ENCODE measurements around the gene LRRC45.
A peak's percentile ranks its signal among the peaks of the same experiment; 100 is the strongest.

LRRC45 gene

GRCh38 chr17:82046903-82047302 lies 23.8 kb downstream of the LRRC45 start:
- Histone ChIP-seq H3K18ac (ENCODE audit: low read length) (no peak overlapping the region), H2BK120ac (ENCODE audit: low read depth, low read length) (no peak overlapping the region), H3K4me1 (ENCODE audit: control insufficient read depth in 2 of 2, insufficient read depth in 1 of 2, low read depth in 1 of 2, low read length in 2 of 2) (peaks cover 3 to 4% of the 10 kb centered on the region in 2 donors), H3K23ac (ENCODE audit: low read depth, low read length, poor library complexity) (no peak overlapping the region), H2BK15ac (ENCODE audit: low read length) (no peak overlapping the region), H3K27me3 (ENCODE audit: control insufficient read depth in 3 of 3, insufficient read depth in 3 of 3, low read depth in 1 of 3, low read length in 3 of 3) (no peaks in the 10 kb centered on the region), H4K8ac (ENCODE audit: low read depth, low read length) (no peak overlapping the region), H3K14ac (ENCODE audit: low read length) (no peak overlapping the region), H2AFZ (ENCODE audit: low read length) (no peak overlapping the region), H3K36me3 (replicated peaks in 1 of 2; ENCODE audit: control insufficient read depth in 2 of 2, insufficient read depth in 2 of 2, low read length in 2 of 2) (peaks cover 26 to 31% of the 10 kb centered on the region in 2 donors), H3K4me2 (ENCODE audit: insufficient read depth, low read length, poor library complexity, severe bottlenecking) (no peak overlapping the region), H2BK5ac (ENCODE audit: low read length) (no peak overlapping the region), H3K9me3 (replicated peaks in 1 of 2; ENCODE audit: control insufficient read depth in 2 of 2, insufficient read depth in 1 of 2, low read depth in 1 of 2, low read length in 2 of 2) (no peaks in the 10 kb centered on the region), H4K91ac (ENCODE audit: low read depth, low read length, poor library complexity) (no peak overlapping the region), H2AK5ac (ENCODE audit: low read depth, low read length) (no peak overlapping the region), H3K9ac (ENCODE audit: low read depth, low read length, poor library complexity) (no peak overlapping the region), H3K4ac (ENCODE audit: low read length) (no peak overlapping the region), H3K27ac (replicated peaks; ENCODE audit: low read length) (no peak overlapping the region), H2BK12ac (ENCODE audit: low read length) (no peak overlapping the region), H3K4me3 (ENCODE audit: low read length in 2 of 2) (no peak overlapping the region), H3K79me1 (ENCODE audit: low read depth, low read length) (peaks cover 13% of the 10 kb centered on the region)
- no CpG with 5 or more reads among the region's 21 CpGs for WGBS, 2 donors (ENCODE audit: extremely low coverage in 2 of 2, insufficient read length in 2 of 2, insufficient replicate concordance in 1 of 2)
- no peak for DNase-seq (ENCODE audit: low spot score)

GRCh38 chr17:82047379-82047778 lies 24.3 kb downstream of the LRRC45 start:
- peak overlapping the region; percentile 50 for H3K23ac ChIP-seq (ENCODE audit: low read depth, low read length, poor library complexity)
- no peaks in the 10 kb centered on the region for H3K27me3 ChIP-seq (ENCODE audit: control insufficient read depth in 3 of 3, insufficient read depth in 3 of 3, low read depth in 1 of 3, low read length in 3 of 3)
- no peak for DNase-seq (ENCODE audit: low spot score)
- no peak overlapping the region for H3K4me2 ChIP-seq (ENCODE audit: insufficient read depth, low read length, poor library complexity, severe bottlenecking)
- H2BK5ac ChIP-seq (ENCODE audit: low read length) = no peak overlapping the region
- no peak overlapping the region for H2AK5ac ChIP-seq (ENCODE audit: low read depth, low read length)
- no peak overlapping the region for H3K27ac ChIP-seq (replicated peaks; ENCODE audit: low read length)
- H3K4me1 ChIP-seq (ENCODE audit: control insufficient read depth in 2 of 2, insufficient read depth in 1 of 2, low read depth in 1 of 2, low read length in 2 of 2) = peaks cover 3 to 4% of the 10 kb centered on the region in 2 donors
- peaks cover 15% of the 10 kb centered on the region for H3K79me1 ChIP-seq (ENCODE audit: low read depth, low read length)
- H2BK15ac ChIP-seq (ENCODE audit: low read length) = no peak overlapping the region
- no peak overlapping the region for H4K91ac ChIP-seq (ENCODE audit: low read depth, low read length, poor library complexity)
- no peaks in the 10 kb centered on the region for H3K9me3 ChIP-seq (replicated peaks in 1 of 2; ENCODE audit: control insufficient read depth in 2 of 2, insufficient read depth in 1 of 2, low read depth in 1 of 2, low read length in 2 of 2)
- no peak overlapping the region for H2BK12ac ChIP-seq (ENCODE audit: low read length)
- no peak overlapping the region for H3K14ac ChIP-seq (ENCODE audit: low read length)
- peaks cover 26 to 31% of the 10 kb centered on the region in 2 donors for H3K36me3 ChIP-seq (replicated peaks in 1 of 2; ENCODE audit: control insufficient read depth in 2 of 2, insufficient read depth in 2 of 2, low read length in 2 of 2)
- no CpG with 5 or more reads among the region's 24 CpGs for WGBS, 2 donors (ENCODE audit: extremely low coverage in 2 of 2, insufficient read length in 2 of 2, insufficient replicate concordance in 1 of 2)
- H3K4me3 ChIP-seq (ENCODE audit: low read length in 2 of 2) = peak overlapping the region in 1 of 2 donors; percentile 63
- no peak overlapping the region for H2BK120ac ChIP-seq (ENCODE audit: low read depth, low read length)
- no peak overlapping the region for H4K8ac ChIP-seq (ENCODE audit: low read depth, low read length)
- H2AFZ ChIP-seq (ENCODE audit: low read length) = no peak overlapping the region
- no peak overlapping the region for H3K4ac ChIP-seq (ENCODE audit: low read length)
- H3K9ac ChIP-seq (ENCODE audit: low read depth, low read length, poor library complexity) = no peak overlapping the region
- no peak overlapping the region for H3K18ac ChIP-seq (ENCODE audit: low read length)

- WGBS, 2 donors (ENCODE audit: extremely low coverage in 2 of 2, insufficient read length in 2 of 2, insufficient replicate concordance in 1 of 2) = no CpG with 5 or more reads among the region's 25 CpGs
- H4K8ac ChIP-seq (ENCODE audit: low read depth, low read length) = no peak overlapping the region
- no peak overlapping the region for H2AK5ac ChIP-seq (ENCODE audit: low read depth, low read length)
- H2BK5ac ChIP-seq (ENCODE audit: low read length) = no peak overlapping the region
- H3K27me3 ChIP-seq (ENCODE audit: control insufficient read depth in 3 of 3, insufficient read depth in 3 of 3, low read depth in 1 of 3, low read length in 3 of 3) = no peaks in the 10 kb centered on the region
- H3K4ac ChIP-seq (ENCODE audit: low read length) = no peak overlapping the region
- H3K27ac ChIP-seq (replicated peaks; ENCODE audit: low read length) = no peak overlapping the region
- no peak overlapping the region for H3K14ac ChIP-seq (ENCODE audit: low read length)
- no peak overlapping the region for H2BK12ac ChIP-seq (ENCODE audit: low read length)
- no peak overlapping the region for H3K23ac ChIP-seq (ENCODE audit: low read depth, low read length, poor library complexity)
- H2BK15ac ChIP-seq (ENCODE audit: low read length) = no peak overlapping the region
- no peak for DNase-seq (ENCODE audit: low spot score)
- H4K91ac ChIP-seq (ENCODE audit: low read depth, low read length, poor library complexity) = no peak overlapping the region
- no peak overlapping the region for H3K4me3 ChIP-seq (ENCODE audit: low read length in 2 of 2)
- H3K79me1 ChIP-seq (ENCODE audit: low read depth, low read length) = peaks cover 19% of the 10 kb centered on the region
- H3K9ac ChIP-seq (ENCODE audit: low read depth, low read length, poor library complexity) = no peak overlapping the region
- H2BK120ac ChIP-seq (ENCODE audit: low read depth, low read length) = no peak overlapping the region
- H3K18ac ChIP-seq (ENCODE audit: low read length) = no peak overlapping the region
- peaks cover 7% of the 10 kb centered on the region in 2 donors for H3K4me1 ChIP-seq (ENCODE audit: control insufficient read depth in 2 of 2, insufficient read depth in 1 of 2, low read depth in 1 of 2, low read length in 2 of 2)
- no peak overlapping the region for H2AFZ ChIP-seq (ENCODE audit: low read length)
- H3K9me3 ChIP-seq (replicated peaks in 1 of 2; ENCODE audit: control insufficient read depth in 2 of 2, insufficient read depth in 1 of 2, low read depth in 1 of 2, low read length in 2 of 2) = no peaks in the 10 kb centered on the region
- H3K4me2 ChIP-seq (ENCODE audit: insufficient read depth, low read length, poor library complexity, severe bottlenecking) = no peak overlapping the region
- peaks cover 26 to 32% of the 10 kb centered on the region in 2 donors for H3K36me3 ChIP-seq (replicated peaks in 1 of 2; ENCODE audit: control insufficient read depth in 2 of 2, insufficient read depth in 2 of 2, low read length in 2 of 2)
Observed at GRCh38 chr17:82047914-82048570, 24.9 kb downstream of the LRRC45 start.

GRCh38 chr17:82048571-82048971 lies 25.5 kb downstream of the LRRC45 start:
- no peak overlapping the region for H4K91ac ChIP-seq (ENCODE audit: low read depth, low read length, poor library complexity)
- peaks cover 19% of the 10 kb centered on the region for H3K79me1 ChIP-seq (ENCODE audit: low read depth, low read length)
- no peak overlapping the region for H3K9ac ChIP-seq (ENCODE audit: low read depth, low read length, poor library complexity)
- H4K8ac ChIP-seq (ENCODE audit: low read depth, low read length) = no peak overlapping the region
- no peak overlapping the region for H3K4me3 ChIP-seq (ENCODE audit: low read length in 2 of 2)
- H3K4ac ChIP-seq (ENCODE audit: low read length) = no peak overlapping the region
- WGBS, 2 donors (ENCODE audit: extremely low coverage in 2 of 2, insufficient read length in 2 of 2, insufficient replicate concordance in 1 of 2) = no CpG with 5 or more reads among the region's 20 CpGs
- H3K18ac ChIP-seq (ENCODE audit: low read length) = no peak overlapping the region
- no peaks in the 10 kb centered on the region for H3K27me3 ChIP-seq (ENCODE audit: control insufficient read depth in 3 of 3, insufficient read depth in 3 of 3, low read depth in 1 of 3, low read length in 3 of 3)
- H2AK5ac ChIP-seq (ENCODE audit: low read depth, low read length) = no peak overlapping the region
- H3K4me2 ChIP-seq (ENCODE audit: insufficient read depth, low read length, poor library complexity, severe bottlenecking) = no peak overlapping the region
- no peak overlapping the region for H2BK5ac ChIP-seq (ENCODE audit: low read length)
- H3K9me3 ChIP-seq (replicated peaks in 1 of 2; ENCODE audit: control insufficient read depth in 2 of 2, insufficient read depth in 1 of 2, low read depth in 1 of 2, low read length in 2 of 2) = no peaks in the 10 kb centered on the region
- DNase-seq (ENCODE audit: low spot score) = no peak
- peaks cover 28 to 37% of the 10 kb centered on the region in 2 donors for H3K36me3 ChIP-seq (replicated peaks in 1 of 2; ENCODE audit: control insufficient read depth in 2 of 2, insufficient read depth in 2 of 2, low read length in 2 of 2)
- H2BK12ac ChIP-seq (ENCODE audit: low read length) = no peak overlapping the region
- no peak overlapping the region for H3K14ac ChIP-seq (ENCODE audit: low read length)
- H3K23ac ChIP-seq (ENCODE audit: low read depth, low read length, poor library complexity) = no peak overlapping the region
- H3K27ac ChIP-seq (replicated peaks; ENCODE audit: low read length) = no peak overlapping the region
- no peak overlapping the region for H2BK15ac ChIP-seq (ENCODE audit: low read length)
- peaks cover 7% of the 10 kb centered on the region in 2 donors for H3K4me1 ChIP-seq (ENCODE audit: control insufficient read depth in 2 of 2, insufficient read depth in 1 of 2, low read depth in 1 of 2, low read length in 2 of 2)
- no peak overlapping the region for H2BK120ac ChIP-seq (ENCODE audit: low read depth, low read length)
- H2AFZ ChIP-seq (ENCODE audit: low read length) = no peak overlapping the region
